Fibroblast of upper back skin (primary cell): ENCODE results near the gene MRGPRD.
"Not testable (repeated sequence)": the region's sequence is repeated elsewhere in the genome, so short reads cannot be mapped to it uniquely, and the experiment has no call there.

ENCODE experiments used
- DNase-seq: peaks from one replicate; pipeline ENCODE4 v3.0.0-alpha.2; 2013

The MRGPRD gene

DNA sequence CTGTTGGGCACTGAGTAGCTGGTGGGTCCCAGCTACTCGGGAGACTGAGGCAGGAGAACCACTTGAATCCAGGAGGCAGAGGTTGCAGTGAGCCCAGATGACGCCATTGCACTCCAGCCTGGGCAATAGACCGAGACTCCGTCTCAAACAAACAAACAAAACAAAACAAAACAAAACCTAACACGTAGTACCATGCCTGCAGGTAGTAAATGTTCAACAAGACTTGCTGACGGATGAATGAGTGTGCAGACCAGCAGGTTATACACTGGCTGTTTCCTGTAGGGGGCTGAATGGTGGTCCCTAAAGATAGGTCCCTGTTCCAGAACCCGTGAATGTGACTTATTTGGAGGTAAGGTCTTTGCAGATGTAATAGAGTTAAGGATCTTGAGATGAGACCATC lies 12.8 kb upstream of the MRGPRD start:
- DNase-seq: no peak

DNA sequence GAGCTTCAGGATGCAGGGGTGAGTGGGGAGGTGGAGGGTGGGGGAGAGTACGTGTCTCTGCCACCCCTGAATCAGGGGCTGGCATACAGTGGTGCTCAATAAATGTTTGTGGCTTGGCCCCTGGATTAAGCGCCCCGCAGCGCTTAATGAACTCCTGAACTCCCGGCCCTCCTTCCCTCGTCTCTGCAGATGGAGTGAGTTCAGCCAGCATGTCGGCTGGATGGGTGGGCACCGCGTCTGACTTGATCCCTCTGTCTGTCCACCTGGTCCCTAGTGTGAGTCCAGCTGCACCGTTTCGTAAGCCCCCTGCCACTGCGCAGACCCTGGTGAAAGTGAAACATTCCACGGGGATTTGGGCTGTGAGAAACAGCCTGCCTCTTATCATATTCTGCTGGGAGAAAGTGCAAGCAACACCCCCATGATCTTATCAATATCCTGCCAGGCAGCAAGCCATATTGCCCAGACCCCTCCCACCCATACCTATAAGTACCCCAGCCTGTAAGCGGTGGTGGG lies 12.0 kb upstream of the MRGPRD start:
- no peak for DNase-seq

GRCh38 chr11:68990995-68991780 lies 10.4 kb upstream of the MRGPRD start:
- no peak for DNase-seq

- no peak for DNase-seq
Measured at GRCh38 chr11:68989936-68990606, 9.3 kb upstream of the MRGPRD start.

DNA sequence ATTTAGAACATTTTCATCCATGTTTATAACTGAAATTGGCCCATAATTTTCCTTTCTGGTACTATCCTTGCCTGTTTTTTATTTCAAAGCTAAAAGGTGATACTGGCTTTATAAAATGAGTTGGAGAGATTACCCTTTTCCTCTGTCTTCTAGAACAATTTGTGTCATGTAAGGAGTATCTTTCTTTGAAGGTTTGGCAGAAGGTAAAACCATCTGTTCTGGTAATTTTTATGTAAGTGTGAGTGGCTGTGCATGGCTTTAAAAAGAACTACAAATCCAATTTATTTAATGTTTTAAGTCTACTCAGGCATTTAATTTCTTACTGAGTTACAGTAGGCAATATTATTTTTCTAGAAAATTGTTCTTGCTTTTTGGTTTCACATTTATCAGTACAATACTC lies 7.7 kb upstream of the MRGPRD start:
- DNase-seq: no peak

GRCh38 chr11:68987211-68987610 lies 6.4 kb upstream of the MRGPRD start:
- no peak for DNase-seq

GRCh38 chr11:68983801-68984200 lies 3.0 kb upstream of the MRGPRD start:
- DNase-seq: no peak

GRCh38 chr11:68982134-68982533 lies 1.3 kb upstream of the MRGPRD start:
- DNase-seq: no peak

- DNase-seq: no peak
Measured at GRCh38 chr11:68979931-68980775, 633 bp downstream of the MRGPRD start.

GRCh38 chr11:68978931-68979594 lies 1.7 kb downstream of the MRGPRD start:
- no peak for DNase-seq

DNA sequence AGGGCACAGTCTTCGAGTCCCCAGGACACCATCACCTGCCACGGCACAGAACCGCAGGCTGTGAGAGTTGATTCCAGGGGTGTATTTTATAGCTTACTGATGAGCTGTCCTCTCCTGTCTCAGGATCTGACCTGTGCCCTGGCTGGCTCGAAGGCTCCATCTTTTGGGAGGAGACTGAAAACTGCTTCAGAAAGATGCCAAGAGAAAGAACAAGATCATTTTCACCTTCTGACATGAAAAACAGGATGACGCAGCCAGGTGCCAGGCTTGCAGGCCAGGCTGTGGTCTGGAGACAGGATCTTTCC lies 2.2 kb downstream of the MRGPRD start:
- no peak for DNase-seq

GRCh38 chr11:68977781-68978625 lies 2.8 kb downstream of the MRGPRD start:
- no peak for DNase-seq

DNA sequence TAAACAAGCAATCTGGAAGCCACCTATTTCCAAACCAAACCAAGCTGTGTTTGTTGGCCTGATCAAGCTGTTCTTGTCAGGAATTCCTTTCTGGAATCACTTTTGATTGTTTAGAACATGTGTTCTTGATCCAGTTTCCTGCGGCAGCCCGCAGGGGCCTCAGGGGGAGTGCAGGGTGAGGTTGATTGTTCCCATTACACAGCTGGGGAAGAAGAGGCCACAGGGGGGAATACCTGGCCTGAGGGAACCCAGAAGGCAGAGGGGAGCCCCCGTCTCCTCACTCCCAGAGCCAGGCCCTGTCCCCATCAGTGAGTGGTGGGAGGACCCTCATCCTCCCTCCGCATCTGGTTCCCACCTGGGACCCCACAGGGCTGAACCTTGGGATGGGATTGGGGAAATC lies 4.2 kb downstream of the MRGPRD start:
- peak; percentile 30 for DNase-seq

DNA sequence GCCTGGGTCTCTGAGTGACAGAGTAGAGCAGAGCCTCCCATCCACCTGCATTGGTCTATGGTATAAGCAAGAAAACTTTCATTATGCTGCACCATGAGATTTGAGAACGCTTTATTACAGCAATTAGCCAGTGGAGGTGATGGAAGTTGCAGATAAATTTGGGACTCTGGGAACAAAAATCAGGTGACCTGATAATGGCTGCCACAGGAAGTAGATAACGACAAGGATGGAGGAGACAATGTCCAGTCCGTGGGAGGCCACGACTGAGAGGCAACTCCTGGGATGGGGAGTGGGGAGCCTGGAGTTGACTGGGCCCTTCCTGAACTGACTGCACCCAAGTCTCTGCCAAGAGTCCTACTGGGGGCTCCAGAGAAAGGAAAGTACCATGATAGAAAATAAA lies 4.7 kb downstream of the MRGPRD start:
- DNase-seq: no peak

DNA sequence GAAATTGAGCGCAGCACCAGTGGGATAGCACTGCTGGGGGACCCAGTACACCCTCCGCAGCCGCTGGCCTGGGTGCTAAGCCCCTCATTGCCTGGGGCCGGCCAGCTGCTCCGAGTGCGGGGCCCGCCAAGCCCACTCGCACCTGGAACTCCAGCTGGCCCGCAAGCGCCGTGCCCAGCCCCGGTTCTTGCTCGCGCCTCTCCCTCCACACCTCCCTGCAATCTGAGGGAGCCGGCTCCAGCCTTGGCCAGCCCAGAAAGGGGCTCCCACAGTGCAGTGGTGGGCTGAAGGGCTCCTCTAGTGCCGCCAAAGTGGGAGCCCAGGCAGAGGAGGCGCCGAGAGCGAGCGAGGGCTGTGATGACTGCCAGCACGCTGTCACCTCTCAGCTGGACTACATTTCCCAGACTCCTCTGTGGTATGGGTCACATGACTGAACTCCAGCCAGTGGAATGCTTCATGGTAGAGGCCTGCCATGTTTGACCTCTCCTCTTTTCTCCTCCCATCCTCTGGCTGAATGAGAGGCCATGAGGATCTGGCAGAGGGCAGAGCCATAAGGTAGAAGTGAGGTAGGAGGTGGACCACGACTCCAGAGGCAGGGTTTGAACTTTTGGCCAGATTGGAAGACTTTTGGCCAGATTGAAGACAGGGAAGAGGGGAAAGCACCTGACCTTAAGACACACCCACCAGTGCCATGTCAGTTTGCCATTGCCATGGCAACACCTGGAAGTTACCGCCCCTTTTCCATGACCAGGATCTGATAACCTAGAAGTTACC lies 6.2 kb downstream of the MRGPRD start:
- DNase-seq: no peak

DNA sequence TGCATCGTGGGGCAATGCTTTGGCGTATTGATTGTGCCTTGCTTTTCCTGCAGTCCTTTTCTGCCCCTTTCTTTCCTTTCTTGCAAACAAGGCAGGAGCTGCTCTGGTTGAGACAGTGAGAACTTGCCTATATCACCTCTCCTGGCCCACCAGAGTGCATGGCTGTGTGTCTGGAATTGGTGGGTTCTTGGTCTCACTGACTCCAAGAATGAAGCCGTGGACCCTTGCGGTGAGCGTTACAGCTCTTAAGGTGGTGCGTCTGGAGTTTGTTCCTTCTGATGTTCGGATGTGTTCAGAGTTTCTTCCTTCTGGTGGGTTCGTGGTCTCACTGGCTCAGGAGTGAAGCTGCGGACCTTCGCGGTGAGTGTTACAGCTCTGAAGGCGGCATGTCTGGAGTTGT lies 7.1 kb downstream of the MRGPRD start:
- not testable (repeated sequence) for DNase-seq

DNA sequence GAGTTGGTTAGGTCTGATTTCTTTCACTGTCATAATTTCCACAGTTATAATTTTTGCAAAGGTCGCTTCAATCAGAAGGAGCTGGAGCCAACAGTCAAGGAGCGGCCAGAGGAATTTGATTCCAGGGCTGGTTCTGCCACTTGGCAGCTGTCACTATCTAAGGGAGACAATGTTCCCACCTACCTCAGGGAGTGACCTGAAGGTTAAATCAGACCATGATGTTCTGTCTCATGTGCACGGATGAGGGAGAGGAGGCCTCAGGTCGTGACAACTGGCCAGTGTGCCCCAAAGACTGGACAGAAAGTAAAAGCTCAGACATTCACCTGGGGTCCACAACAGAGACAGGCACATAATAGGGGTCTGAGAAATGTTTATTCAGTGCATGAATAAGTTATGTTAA lies 7.6 kb downstream of the MRGPRD start:
- no peak for DNase-seq

- no peak for DNase-seq
Measured at GRCh38 chr11:68970921-68971636, 9.7 kb downstream of the MRGPRD start.

GRCh38 chr11:68969386-68969785 lies 11.4 kb downstream of the MRGPRD start:
- no peak for DNase-seq
